Tongue (tissue), 2 donors: ENCODE results near the gene DNAJC1. TPM values are rescaled to one million over a fixed set of nuclear protein-coding genes. Genes with fewer than 3 reads are reported as not detected.
"Not testable (repeated sequence)": the region's sequence is repeated elsewhere in the genome, so short reads cannot be mapped to it uniquely, and the experiment has no call there.

ENCODE experiments used
- DNase-seq: peaks from one replicate; pipeline ENCODE4 v3.0.0-alpha.2; 2015
- total RNA-seq: library from RNA; depleted of rRNA; stranded (reverse); fragments of >200 nt; gene quantifications from one replicate; pipeline ENCODE4 v1.2.3, GENCODE V29; 2014

DNAJC1 gene
- total RNA-seq, 1 donor from 2014 or later: 29.4 TPM

DNA sequence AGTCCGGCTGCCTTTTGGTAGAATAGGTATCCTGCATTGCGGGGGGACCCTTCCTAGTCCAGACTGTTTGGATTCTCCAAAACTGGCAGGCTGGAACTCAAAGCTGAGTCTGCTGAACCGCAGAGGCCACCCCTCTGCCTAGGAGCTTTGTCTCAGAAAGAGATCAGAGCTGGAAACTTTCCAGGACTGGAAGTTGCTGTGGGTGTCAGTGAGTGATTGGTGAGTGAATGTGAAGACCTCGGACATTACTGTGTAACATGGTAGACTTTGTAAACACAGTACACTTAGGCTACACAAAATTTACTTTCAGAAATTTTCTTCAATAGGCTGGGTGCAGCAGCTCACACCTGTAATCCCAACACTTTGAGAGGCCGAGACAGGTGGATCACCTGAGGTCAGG, 103.8 kb downstream of the DNAJC1 start:
- no peak for DNase-seq

DNA sequence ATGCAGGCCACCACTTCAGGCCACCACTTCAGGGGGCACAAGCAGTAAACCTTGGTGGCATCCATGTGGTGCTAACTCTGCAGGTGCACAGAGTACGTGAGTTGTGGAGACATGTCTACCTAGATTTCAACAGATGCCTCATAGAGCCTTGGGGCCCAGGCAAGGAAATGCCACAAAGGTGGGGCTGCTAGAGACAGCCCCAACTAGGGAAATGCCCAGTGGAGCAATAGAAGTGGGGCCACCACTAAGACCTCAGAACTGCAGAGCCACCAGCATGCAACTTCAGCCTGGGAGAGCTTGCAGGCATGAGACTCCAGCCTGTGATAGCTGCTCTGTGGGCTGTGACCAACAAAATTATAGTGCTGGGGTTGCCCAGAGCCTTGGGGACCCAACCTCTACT, 107.6 kb downstream of the DNAJC1 start:
- no peak for DNase-seq

DNA sequence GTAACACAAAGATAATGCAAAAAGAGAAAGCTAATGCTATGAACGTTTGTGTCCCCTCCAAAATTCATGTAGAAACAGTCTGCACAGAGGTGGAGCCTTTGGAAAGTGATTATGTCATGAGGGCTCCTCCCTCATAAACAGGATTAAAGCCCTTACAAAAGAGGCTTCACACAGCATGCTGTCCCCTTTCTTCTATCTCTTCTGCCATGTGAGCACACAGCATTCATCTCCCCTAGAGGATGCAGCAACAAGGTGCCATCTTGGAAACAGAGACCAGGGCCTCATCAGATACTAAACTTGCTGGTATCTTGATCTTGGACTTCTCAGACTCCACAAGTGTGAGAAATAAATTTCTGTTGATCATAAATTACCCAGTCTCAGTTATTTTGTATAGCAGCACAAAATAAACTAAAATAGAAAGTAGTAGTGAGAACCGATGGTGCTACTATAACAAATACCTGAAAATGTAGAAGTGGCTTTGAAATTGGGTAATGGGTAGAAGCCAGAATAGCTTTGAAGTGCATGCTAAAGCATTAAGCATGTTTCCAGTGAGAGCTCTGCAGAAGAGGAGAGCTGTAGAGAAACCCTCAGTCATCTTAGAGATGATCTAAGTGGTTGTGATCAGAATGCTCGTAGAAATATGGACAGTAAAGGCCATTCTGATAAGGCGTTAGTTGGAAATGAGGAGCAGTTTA, 108.7 kb downstream of the DNAJC1 start:
- no peak for DNase-seq

DNA sequence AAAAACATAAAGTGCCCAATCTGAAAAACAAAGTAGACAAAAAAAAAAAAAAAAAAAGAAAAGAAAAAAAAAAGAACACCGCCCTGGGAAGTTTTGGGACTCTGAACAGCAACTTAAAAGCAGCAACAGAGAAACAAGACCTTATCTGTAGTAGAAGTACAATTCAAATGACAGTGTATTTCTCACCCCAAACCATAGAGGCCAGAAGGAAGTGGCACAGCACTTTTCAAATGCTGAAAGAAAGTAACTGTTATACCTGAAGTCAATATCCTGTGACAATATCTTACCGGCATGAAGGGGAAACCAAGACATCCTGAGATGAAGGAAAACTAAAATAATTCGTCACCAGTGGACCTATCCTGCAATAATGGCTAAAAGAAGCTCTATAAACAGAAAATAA, 112.1 kb downstream of the DNAJC1 start:
- no peak for DNase-seq

DNA sequence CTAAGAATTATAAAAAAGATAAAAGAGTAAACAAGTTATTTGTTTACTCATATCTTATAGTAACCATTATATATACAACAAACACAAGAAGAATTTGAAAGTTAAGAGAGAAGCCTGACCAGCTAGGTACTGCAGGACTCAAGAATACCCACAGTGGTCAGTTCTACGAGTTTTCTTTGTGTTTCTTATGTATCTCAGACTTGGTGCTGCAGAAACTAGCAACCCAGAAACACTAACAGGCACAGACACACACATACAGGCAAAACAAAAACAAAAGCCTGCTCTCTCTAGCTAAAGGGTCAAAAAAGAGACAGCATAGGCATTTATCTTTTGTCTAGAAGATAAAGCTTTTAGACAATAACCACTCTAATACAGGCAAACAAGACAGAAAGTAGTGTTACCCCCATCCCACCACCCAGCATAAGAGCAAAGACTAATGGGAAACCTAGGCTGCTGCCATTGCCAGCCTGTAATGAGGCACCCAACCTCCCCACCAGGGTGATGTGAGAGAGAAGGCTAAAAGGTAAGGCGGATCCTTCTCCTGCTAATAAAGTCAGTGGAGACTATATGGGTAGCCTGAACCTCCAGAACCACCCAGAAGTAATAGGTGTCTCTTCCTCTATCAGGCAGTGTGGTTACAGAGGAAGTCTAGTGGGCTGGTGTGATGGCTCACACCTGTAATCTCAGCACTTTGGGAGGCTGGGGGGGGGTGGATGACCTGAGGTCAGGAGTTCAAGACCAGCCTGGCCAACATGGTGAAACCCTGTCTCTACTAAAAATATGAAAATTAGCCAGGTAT, 113.9 kb downstream of the DNAJC1 start:
- DNase-seq: no peak

DNA sequence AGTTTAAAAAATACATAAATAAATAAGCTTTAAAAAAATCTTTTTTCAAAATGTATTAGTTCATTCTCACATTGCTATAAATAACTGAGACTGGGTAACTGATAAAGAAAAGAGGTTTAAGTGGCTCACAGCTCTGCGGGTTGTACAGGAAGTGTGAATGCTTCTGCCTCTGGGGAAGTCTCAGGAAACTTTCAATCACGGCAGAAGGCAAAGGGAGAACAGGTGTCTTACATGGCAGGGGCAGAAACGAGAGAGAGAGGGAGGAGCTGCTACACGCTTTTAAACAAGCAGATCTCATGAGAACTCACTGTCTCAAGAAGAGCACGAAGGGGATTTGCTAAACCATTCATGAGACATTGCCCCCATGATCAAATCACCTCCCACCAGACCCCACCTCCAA, 114.6 kb downstream of the DNAJC1 start:
- DNase-seq: no peak

DNA sequence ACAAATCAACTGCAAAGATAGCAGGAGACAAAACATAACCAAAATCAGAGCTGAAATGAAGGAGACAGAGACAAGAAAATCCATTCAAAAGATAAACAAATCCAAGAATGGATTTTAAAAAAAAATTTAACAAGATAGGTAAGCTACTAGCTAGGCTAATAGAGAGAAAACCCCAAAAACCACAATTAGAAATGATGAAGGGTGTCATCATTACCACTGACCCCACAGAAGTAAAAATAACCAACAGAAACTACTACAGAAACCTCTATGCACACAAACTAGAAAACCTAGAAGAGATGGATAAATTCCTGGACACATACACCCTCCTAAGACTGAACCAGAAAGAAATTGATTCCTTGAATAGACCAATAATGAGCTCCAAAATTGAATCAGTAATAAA, 117.6 kb downstream of the DNAJC1 start:
- DNase-seq: no peak

DNA sequence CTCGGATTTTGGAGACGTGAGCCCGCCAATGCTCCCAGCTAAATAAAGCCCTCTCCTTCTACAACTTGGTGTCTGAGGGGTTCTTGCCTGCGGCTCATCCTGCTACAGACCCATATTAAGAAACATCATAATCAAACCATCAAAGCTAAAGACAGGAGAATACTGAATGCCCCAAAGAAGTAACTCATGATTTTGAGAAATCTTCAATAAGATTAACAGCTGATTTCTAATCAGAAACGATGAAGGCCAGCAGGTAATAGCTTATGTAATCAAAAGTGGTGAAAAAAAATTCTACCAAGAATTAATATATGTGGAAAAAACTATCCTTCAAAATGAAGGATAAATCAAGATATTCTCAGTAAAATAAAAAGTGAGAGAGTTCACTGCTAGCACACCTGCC, 130.3 kb downstream of the DNAJC1 start:
- DNase-seq: no peak

DNA sequence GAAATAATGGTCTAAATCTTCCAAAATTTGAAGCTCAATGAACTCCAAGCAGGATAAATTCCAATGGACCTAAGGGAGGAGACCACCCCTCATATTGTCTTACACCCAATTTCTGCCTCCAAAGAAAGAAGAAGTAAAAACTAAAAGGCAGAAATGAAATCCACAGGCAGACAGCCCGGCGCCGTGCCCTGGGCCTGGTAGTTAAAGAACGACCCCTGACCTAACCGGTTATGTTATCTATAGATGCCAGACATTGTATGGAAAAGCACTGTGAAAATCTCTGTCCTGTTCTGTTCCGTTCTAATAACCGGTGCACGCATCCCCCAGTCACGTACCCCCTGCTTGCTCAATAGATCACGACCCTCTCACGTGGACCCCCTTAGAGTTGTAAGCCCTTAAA, 130.8 kb downstream of the DNAJC1 start:
- DNase-seq: not testable (repeated sequence)

DNA sequence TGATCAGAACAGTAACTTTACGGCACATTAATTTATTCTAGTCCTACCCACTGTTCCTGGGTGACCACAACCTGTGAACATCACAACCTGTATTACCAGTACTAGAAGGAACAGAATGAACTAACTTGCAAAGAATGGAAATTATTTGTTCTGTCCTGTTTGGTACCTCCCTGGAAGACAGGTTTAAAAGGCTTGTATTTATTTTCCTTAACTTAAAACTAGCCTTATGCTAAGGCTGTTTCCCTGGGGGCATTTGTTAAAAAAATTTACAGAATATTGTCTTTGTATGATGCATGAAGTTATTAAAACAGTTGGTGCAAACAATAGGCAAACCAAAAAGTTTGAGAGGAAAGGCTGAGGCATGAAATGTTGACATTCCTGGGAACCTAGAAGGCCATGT, 132.7 kb downstream of the DNAJC1 start:
- DNase-seq: no peak

DNA sequence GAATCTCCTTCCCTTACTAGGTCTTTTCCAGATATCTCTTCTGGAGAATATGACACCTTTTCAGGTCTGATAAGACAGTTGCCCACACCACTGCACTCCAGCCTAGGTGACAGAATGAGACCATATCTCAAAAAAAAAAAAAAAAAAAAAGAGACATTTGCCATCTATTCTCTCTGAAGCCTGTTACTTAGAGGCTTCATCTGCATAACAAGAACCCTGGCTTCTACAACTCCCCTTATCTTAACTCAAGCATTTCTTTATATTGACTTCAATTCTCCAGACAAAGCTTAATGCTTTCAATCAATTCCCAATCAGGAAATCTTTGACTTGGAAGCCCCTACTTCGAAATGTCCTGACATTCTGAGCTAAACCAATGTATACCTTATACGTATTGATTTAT, 134.4 kb downstream of the DNAJC1 start:
- not testable (repeated sequence) for DNase-seq

DNA sequence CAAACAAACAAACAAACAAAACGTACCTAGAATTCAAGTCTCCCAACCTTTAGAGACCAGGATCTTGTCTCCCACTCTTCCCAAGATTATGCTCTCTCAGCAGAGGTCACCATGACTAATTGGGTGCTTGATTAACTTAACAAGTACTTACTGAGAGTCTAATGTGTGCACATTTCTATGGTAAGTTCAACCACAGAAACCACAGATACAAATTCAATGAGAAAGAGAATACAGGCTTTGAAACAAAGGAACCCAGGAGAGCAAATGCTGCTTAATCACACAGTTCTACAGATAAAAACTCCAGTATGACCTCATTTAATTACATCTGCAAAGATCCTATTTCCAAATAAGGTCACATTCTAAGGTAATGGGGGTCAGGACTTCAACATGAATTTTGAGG, 142.8 kb downstream of the DNAJC1 start:
- DNase-seq: no peak

DNA sequence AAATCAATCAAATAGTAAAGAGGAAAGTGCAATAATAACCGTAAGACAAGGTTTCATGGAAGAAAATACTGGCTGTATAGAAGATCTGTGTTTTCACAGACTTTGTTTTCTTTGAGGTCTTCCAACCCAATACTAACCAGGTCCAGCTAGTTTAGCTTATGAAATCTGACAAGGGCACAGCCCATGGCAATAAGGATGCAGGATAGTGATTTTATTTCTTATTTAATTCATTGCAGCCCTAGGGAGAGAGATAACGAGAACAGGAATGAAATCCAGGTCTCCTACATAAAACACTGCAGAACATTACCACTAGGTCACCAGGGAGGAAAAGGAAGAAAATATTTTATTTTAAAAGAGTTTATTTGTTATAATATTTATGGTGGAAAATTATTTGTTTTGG, 145.1 kb downstream of the DNAJC1 start:
- DNase-seq: no peak

DNA sequence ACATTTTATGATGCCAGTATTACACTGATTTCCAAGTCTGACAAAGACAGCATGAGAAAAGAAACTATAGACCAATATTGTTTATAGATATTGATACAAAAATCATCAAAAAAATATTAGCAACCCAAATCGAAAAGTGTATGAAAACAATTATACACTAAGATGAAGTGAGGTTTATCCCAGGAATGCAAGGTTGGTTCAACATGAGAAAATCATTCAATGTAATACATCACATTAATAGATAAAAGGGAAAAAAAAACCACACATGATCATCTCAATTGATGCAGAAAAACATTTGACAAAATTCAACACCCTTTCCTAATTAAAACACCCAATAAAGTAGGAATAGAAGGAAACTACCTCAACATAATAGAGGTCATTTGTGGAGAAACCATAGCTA, 153.9 kb downstream of the DNAJC1 start:
- DNase-seq: no peak

DNA sequence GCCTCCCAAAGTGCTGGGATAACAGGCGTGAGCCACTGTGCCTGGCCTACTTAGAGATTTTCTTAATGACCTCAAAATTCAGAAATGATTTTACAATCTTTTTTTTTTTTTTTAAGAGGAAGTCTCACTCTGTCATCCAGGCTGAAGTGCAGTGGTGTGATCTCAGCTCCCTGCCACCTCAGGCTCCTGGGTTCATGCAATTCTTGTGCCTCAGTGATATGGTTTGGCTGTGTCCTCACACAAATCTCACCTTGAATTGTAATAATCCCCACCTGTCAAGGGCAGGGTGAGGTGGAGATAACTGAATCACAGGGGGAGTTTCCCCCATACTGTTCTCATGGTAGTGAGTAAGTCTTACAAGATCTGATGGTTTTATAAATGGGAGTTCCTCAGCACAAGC, 159.9 kb downstream of the DNAJC1 start:
- no peak for DNase-seq

DNA sequence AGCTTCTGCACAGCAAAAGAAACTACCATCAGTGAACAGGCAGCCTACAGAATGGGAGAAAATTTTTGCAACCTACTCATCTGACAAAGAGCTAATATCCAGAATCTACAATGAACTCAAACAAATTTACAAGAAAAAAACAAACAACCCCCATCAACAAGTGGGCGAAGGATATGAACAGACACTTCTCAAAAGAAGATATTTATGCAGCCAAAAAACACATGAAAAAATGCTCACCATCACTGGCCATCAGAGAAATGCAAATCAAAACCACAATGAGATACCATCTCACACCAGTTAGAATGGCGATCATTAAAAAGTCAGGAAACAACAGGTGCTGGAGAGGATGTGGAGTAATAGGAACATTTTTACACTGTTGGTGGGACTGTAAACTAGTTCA, 162.3 kb downstream of the DNAJC1 start:
- DNase-seq: not testable (repeated sequence)

DNA sequence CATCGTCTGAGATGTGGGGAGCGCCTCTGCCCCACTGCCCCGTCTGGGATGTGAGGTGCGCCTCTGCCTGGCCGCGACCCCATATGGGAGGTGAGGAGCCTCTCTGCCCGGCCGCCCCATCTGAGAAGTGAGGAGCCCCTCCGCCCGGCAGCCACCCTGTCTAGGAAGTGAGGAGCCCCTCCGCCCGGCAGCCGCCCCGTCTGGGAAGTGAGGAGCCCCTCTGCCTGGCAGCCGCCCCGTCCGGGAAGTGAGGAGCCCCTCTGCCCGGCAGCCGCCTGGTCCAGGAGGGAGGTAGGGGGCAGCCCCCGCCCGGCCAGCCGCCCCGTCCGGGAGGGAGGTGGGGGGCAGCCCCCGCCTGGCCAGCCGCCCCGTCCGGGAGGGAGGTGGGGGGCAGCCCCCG, 166.0 kb downstream of the DNAJC1 start:
- DNase-seq: not testable (repeated sequence)

DNA sequence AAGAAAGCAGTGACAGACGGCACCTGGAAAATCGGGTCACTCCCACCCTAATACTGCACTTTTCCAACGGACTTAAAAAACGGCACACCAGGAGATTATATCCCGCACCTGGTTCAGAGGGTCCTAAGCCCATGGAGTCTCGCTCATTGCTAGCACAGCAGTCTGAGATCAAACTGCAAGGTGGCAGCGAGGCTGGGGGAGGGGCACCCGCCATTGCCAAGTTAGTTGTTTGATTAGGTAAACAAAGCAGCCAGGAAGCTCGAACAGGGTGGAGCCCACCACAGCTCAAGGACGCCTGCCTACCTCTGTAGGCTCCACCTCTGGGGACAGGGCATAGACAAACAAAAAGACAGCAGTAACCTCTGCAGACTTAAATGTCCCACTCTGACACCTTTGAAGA, 169.0 kb downstream of the DNAJC1 start:
- not testable (repeated sequence) for DNase-seq

DNA sequence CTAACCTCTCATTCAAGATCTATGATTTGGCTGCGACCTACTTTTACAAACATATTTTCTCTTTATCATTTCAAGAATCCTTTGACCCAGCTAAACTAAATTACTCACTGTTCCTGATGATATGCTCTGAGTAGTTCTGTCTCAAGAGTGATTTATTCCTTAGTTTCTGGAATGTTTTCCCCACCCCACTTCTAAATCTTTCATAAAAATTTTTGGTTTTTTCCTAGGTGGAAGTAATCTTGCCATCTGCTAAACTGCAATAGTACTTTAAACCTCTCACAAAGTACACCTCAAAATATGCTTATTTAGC, 170.8 kb downstream of the DNAJC1 start:
- no peak for DNase-seq

DNA sequence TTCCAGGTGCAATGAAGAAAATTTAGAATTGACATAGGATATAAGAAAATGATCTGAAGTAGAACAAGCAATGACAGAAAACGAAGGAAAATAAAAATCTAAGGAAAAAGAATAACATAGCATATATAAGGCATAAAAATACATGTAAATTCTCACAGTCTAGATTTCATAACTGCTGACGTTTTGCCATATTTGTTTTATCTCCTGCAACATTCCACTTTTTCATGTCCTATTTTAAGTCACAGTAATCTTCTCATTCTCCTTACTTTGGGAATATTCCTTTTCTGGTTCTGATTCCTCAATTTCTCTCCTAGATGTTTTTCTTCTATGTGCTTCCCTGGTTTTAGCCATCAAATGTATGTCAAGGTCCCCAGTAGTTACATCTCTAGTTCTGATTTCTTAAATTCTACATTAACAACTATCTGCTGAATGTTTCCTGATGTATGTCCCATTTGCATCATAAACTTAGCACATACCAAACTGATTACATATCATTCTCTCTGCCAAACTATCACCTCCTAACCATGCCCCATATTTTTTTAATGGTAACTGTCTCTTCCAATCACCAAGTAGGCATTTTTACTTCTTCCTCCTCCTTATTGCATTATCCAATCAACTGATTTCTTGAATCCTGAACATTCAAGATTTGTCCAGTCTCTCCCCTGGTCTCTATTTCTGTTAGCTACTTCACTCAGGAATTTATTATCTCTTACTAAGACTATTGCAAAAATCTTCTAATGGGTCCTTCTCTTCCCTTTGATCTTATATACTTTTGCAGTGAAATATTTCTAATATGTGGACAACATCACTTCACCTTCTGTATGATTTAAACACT, 171.3 kb downstream of the DNAJC1 start:
- DNase-seq: no peak

DNA sequence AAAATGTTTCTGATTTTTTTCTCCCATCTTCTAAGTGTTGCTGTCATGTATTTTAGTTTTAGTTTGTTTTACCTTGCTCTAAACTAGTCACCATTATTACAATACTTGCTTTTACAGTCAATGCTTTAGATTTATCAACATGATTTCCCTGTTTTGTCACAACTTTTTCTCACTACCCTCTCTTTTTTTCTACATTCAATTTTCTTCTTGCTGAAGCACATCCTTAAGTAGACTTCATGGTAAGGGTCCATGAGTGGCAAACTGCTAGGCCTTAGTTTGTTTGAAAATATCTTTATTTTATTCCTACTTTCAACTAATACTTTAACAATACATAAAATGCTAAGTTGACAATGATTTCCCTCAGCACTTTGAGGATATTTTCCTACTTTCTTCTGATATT, 173.5 kb downstream of the DNAJC1 start:
- DNase-seq: no peak

DNA sequence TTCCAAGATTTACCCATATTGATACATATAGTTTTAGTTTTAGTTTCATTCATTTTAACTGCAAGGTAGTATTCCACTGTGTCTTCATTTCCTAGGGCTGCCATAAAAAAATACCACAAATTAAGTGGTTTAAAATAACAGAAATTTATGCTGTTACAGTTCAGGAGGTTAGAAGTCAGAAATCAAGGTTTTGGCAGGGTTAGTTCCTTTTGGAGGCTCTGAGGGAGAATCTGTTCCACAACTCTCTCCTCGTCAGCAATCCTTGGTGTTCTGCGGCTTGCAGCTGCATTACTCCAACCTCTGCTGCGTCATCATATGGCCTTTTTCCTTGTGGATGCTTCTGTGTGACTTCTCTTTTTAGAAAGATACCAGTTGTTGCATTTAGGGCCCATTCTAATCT, 176.2 kb downstream of the DNAJC1 start:
- DNase-seq: no peak

DNA sequence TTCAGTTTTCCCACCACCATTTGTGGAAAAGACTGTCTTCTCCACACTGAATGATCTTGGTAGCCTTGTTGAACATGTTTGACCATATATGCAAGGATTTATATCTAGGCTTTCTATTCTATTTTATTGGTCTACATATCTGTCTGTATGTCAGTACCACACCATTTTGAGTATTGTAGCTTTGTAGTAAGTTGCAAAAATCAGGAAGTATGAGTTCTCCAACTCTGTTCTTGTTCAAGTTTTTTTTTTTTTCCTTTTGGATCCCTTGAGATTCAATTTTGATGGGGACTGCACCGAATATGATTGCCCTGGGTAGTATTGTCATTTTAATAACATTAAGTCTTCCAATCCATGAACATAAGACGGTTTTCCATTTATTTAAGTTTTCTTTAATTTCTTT, 176.8 kb downstream of the DNAJC1 start:
- DNase-seq: no peak
